SH-SY5Y (cell line): ENCODE data around the gene PRR22.

Experiments
- GATA2 ChIP-seq: IDR thresholded peaks from 2 replicates; pipeline ENCODE4 v1.6.1; 2011; ENCODE audit warnings: mild to moderate bottlenecking, low read depth, low read length
- GATA3 ChIP-seq: IDR thresholded peaks from 2 replicates; pipeline ENCODE4 v1.6.1; 2011; ENCODE audit warnings: low read depth, mild to moderate bottlenecking, low read length, moderate library complexity

- TF ChIP-seq GATA3 (no peak), GATA2 (no peak)
Measured at GRCh38 chr19:5831159-5831558, 46.6 kb upstream of the PRR22 start.
